Coronary artery (tissue), 2 donors: Measurements from ENCODE around the gene NDFIP1.
"Not testable (repeated sequence)": the region's sequence is repeated elsewhere in the genome, so short reads cannot be mapped to it uniquely, and the experiment has no call there.

Experiments used
- DNase-seq: peaks from one replicate; pipeline ENCODE4 v3.0.0-alpha.2; 2017; ENCODE audit warnings: low spot score
- H3K27ac ChIP-seq, 2 donors: fragments of 200-600 bp; sonication (generic); one replicate each; pipeline ENCODE4 v1.5.1; 2016 to 2019
- H3K4me3 ChIP-seq: fragments of 200-600 bp; sonication (generic); 2 replicates; pipeline ENCODE4 v1.5.1; 2016; ENCODE audit warnings: mild to moderate bottlenecking, moderate library complexity
- CTCF ChIP-seq: fragments of 200-600 bp; sonication (generic); IDR thresholded peaks from one replicate; pipeline ENCODE4 v1.5.1; 2019; ENCODE audit warnings: antibody characterized with exemption

The NDFIP1 gene

GRCh38 chr5:142184988-142185387 is 76.4 kb downstream of the NDFIP1 start:
- TF ChIP-seq CTCF, result no peak
- Histone ChIP-seq H3K27ac (no peak overlapping the region), H3K4me3 (no peak overlapping the region)
- no peak for DNase-seq

- Histone ChIP-seq H3K27ac (no peak overlapping the region), H3K4me3 (no peak overlapping the region)
- TF ChIP-seq CTCF, result no peak
- no peak for DNase-seq
Measured at GRCh38 chr5:142186514-142186856, 77.9 kb downstream of the NDFIP1 start.

- Histone ChIP-seq H3K27ac (no peak overlapping the region), H3K4me3 (no peak overlapping the region)
- DNase-seq, result no peak
- no peak for TF ChIP-seq CTCF
Measured at GRCh38 chr5:142186857-142187594, 78.4 kb downstream of the NDFIP1 start.

GRCh38 chr5:142188691-142189090 is 80.1 kb downstream of the NDFIP1 start:
- not testable (repeated sequence) for DNase-seq, H3K27ac ChIP-seq, H3K4me3 ChIP-seq

GRCh38 chr5:142189813-142190212 is 81.2 kb downstream of the NDFIP1 start:
- H3K27ac ChIP-seq, result no peak overlapping the region
- no peak overlapping the region for H3K4me3 ChIP-seq
- no peak for TF ChIP-seq CTCF
- DNase-seq, result no peak

GRCh38 chr5:142191776-142192175 is 83.2 kb downstream of the NDFIP1 start:
- Histone ChIP-seq H3K4me3 (peak overlapping the region; percentile 52), H3K27ac (peak overlapping the region; percentile 82 to 84)
- TF ChIP-seq CTCF, result no peak
- no peak for DNase-seq

- DNase-seq, result no peak
- TF ChIP-seq CTCF, result no peak
- Histone ChIP-seq H3K4me3 (peak overlapping the region; percentile 52), H3K27ac (peak overlapping the region; percentile 82 to 84)
Measured at GRCh38 chr5:142192286-142193113, 83.9 kb downstream of the NDFIP1 start.
